ENCODE measurements around the gene TUBGCP4. TPM values are rescaled to one million over a fixed set of nuclear protein-coding genes. Genes with fewer than 3 reads are reported as not detected.

TUBGCP4 gene
- total and polyA plus RNA-seq, 9 of the 15 experiments (the other 6 are each of a cell fraction or from before 2014, with no cell fraction given): 10.7 to 50.2 (median 29.6) TPM

DNA sequence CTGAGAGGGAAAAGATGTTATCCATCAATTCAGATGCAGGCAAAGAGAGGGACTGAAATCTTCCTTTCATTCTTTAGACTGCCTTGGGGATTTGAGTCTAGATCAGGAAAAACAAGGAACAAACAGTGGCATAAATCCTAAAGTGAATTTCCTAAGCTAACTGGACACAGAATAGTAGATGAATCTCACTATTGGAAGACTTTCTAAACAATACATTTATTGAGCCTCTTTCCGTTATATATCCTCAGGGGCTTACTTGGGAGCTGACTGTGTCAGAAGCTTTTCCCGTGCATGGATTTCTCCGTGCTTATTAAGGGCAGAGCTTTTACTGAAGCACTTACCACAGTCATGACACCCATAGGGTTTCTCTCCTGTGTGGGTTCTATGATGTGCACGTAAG is 10.1 kb upstream of the TUBGCP4 start:
- in situ Hi-C loops (cut with MboI): no loop called here
- peaks cover 75% of the 10 kb centered on the region for H3K36me3 ChIP-seq (ENCODE audit: control insufficient read depth, insufficient read depth, low read length)
- TF ChIP-seq, protein P1, sequence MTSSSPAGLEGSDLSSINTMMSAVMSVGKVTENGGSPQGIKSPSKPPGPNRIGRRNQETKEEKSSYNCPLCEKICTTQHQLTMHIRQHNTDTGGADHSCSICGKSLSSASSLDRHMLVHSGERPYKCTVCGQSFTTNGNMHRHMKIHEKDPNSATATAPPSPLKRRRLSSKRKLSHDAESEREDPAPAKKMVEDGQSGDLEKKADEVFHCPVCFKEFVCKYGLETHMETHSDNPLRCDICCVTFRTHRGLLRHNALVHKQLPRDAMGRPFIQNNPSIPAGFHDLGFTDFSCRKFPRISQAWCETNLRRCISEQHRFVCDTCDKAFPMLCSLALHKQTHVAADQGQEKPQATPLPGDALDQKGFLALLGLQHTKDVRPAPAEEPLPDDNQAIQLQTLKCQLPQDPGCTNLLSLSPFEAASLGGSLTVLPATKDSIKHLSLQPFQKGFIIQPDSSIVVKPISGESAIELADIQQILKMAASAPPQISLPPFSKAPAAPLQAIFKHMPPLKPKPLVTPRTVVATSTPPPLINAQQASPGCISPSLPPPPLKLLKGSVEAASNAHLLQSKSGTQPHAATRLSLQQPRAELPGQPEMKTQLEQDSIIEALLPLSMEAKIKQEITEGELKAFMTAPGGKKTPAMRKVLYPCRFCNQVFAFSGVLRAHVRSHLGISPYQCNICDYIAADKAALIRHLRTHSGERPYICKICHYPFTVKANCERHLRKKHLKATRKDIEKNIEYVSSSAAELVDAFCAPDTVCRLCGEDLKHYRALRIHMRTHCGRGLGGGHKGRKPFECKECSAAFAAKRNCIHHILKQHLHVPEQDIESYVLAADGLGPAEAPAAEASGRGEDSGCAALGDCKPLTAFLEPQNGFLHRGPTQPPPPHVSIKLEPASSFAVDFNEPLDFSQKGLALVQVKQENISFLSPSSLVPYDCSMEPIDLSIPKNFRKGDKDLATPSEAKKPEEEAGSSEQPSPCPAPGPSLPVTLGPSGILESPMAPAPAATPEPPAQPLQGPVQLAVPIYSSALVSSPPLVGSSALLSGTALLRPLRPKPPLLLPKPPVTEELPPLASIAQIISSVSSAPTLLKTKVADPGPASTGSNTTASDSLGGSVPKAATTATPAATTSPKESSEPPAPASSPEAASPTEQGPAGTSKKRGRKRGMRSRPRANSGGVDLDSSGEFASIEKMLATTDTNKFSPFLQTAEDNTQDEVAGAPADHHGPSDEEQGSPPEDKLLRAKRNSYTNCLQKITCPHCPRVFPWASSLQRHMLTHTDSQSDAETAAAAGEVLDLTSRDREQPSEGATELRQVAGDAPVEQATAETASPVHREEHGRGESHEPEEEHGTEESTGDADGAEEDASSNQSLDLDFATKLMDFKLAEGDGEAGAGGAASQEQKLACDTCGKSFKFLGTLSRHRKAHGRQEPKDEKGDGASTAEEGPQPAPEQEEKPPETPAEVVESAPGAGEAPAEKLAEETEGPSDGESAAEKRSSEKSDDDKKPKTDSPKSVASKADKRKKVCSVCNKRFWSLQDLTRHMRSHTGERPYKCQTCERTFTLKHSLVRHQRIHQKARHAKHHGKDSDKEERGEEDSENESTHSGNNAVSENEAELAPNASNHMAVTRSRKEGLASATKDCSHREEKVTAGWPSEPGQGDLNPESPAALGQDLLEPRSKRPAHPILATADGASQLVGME (CRISPR knock-in tag; IDR thresholded peaks at IDR 0.05): no peak
- H4K20me1 ChIP-seq (replicated peaks; ENCODE audit: control insufficient read depth, insufficient read depth, low read length): no peaks in the 10 kb centered on the region
- peaks cover 22% of the 10 kb centered on the region for H3K9me3 ChIP-seq (replicated peaks; ENCODE audit: control insufficient read depth, insufficient read depth, low read depth, low read length)
- H3K27me3 ChIP-seq (ENCODE audit: control insufficient read depth in 2 of 2, insufficient read depth in 2 of 2, low read length in 2 of 2): no peaks in the 10 kb centered on the region
- no peaks in the 10 kb centered on the region for H3K9me1 ChIP-seq (ENCODE audit: control insufficient read depth, insufficient read depth, low read length)
- no peak overlapping the region for H2AFZ ChIP-seq (ENCODE audit: low read depth, low read length)
- no peak for ATAC-seq
- H3K4me2 ChIP-seq (ENCODE audit: insufficient read depth, low read length): no peak overlapping the region
- 96% methylated on average over 4 of the region's 4 CpGs for WGBS (ENCODE audit: insufficient coverage, low coverage, missing lambda C conversion rate)
- no peak overlapping the region for H3K9ac ChIP-seq (ENCODE audit: insufficient read depth in 1 of 2, low read depth in 2 of 2, low read length in 2 of 2)
- peaks cover 8% of the 10 kb centered on the region; the same call in 1 of the 3 replicates for H3K79me2 ChIP-seq (ENCODE audit: control insufficient read depth, insufficient read depth, low read length)
- H3K27ac ChIP-seq (ENCODE audit: extremely low read depth, low read depth, low read length): no peak overlapping the region
- FAIRE-seq: no peak
- intact Hi-C loops (cut with micrococcal nuclease): no loop called here
- BruUV-seq (replicated peaks): no TSS peak
- ChIA-PET POLR2A (interaction anchor here (0.6 to 1.2 kb wide), 3 partner anchors 10 to 86 kb away, joined by 3 read pairs; partner anchors contain the start of gene ZSCAN29), CTCF (ENCODE audit: low intra/inter-chr PET ratio) (no interaction called here)
- peaks cover 0 to 2% of the 10 kb centered on the region in 2 experiments; a peak in 1 of 5 replicates for H3K4me1 ChIP-seq (replicated peaks in 1 of 2; ENCODE audit: control insufficient read depth in 2 of 2, insufficient read depth in 2 of 2, low read length in 2 of 2)
- DNase-seq (ENCODE audit: extremely low read depth in 1 of 4, low spot score in 3 of 4): no peak
- no peak overlapping the region for H3K4me3 ChIP-seq

All from K562 (cell line).